Fibroblast of skin of left biceps (primary cell): Measurements from ENCODE around the gene KBTBD3.
"Not testable (repeated sequence)": the region's sequence is repeated elsewhere in the genome, so short reads cannot be mapped to it uniquely, and the experiment has no call there.

Experiments
- DNase-seq, 2 experiments: peaks; one replicate each; pipeline ENCODE4 v3.0.0-alpha.2; 2013; ENCODE audit warnings: low read depth in 2 of 2

The KBTBD3 gene

DNA sequence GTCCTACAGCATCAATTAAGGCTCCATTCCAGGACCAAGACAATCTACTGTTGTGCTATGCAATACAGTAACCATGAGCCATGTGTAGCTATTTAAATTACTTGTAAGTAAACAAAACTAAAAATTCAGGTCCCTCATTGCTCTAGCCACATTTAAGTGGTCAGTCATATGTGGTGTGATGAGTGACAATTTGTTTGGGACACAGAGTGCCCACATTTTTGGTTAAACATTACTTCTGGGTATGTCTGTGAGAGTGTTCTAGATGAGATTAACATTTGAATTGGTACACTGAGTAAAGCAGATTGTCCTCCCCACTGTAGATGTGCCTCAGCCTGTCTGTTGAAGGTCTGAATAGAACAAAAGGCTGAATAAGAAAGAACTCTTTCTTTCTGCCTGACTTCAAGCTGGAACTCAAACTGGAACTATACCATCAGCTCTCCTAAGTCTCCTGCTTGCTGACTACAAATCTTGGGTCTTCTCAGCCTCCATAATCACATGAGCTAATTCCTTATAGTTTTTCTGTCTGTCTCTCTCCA lies 15.8 kb downstream of the KBTBD3 start:
- no peak for DNase-seq

DNA sequence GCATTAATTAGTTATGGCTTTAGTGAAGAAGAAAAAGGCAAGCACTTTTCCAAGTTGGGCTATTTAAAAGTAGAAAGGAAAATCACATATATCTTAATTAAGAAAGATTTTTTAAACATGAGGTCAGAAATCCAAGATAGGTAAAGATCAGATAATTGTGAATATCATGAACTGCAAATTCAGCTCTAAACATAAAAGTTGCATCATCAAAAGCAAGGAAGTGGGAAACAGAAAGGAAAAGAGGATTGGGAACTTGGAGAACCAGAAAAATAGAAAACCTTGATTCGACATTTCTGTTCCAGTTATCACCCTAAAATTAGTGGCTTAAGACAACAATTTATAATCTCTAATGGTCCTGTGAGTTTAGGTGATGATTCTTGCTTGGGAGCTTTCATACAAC lies 17.5 kb downstream of the KBTBD3 start:
- DNase-seq, result no peak

DNA sequence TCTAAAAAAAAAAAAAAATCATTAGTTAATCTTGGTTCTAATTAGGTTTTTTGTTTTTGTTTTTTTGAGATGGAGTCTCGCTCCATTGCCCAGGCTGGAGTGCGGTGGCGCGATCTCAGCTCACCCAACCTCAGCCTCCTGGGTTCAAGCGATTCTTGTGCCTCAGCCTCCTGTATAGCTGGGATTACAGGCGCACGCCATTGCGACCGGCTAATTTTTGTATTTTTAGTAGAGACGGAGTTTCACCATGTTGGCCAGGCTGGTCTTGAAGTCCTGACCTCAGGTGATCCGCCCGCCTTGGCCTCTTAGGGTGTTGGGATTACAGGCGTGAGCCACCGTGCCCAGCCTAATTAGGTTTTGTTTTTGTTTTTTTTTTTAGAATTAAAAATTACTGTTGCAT lies 18.8 kb downstream of the KBTBD3 start:
- DNase-seq, result not testable (repeated sequence)

DNA sequence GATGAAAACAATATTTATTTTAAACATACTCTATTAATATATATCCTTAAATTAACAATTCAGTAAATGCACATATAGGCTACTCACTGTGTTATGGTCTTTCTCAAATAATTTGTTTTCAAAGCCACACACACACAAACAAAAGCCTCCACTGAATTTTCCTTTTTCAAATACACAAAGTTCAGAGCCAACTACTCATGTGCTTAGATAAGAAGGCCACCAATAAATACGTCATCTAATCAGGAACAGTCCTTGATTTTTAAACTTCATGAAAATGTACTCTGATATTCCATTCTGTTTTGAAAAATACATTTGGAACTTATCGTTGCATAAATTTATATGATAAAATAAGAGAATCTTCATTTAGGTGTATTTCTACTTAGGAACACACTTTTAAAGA lies 26.0 kb downstream of the KBTBD3 start:
- DNase-seq, result no peak

DNA sequence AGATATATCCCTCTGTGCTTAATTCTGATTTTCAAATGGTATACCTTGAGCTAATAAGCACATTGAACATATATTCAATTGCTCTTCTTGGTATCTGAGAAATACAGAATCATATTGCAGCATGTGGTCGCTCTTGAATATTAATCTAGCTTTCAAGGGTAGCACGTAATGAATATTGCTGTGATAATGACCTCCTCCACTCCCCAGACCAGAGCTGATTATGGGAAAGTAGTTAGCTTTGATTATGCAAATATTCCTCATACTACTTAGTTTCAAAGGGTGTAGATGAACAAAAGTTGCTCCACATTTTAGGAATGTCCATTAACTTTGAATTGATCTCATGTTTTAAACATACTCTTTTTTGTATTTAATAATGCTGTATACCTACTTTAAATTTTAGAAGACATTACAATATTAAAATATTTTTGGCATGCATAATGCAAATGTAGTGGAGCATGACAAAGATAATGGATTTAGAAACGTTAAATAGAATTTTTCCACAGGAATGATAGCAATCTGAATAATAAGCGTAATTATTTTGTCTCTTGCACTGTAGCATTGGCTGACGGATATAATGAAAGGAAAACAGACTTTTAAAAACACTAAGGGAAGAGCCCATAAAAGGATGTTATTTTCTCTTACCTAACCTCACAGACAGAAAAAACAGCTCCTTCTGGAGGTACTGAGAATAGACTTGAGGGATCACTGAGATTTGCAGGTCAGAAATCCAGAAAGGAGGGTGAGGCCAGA lies 27.2 kb downstream of the KBTBD3 start:
- DNase-seq, result no peak

DNA sequence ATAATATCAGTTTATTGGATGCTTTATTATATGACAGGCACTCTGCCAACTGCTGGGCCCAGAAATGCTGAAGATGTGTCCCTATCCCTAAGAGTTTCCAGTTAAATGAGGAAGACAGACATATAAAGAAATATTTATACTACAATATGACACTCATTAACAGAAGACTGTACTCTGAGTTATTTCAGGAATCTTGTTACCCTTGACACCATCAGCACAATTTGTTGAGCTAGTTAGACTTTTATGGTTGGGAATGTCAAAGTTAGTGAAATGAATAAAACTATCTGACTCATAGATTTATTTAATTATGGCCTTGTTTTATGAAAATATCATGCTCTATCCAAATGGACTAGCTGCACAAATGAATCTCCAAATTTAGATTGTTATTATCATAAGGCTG lies 29.5 kb downstream of the KBTBD3 start:
- no peak for DNase-seq

DNA sequence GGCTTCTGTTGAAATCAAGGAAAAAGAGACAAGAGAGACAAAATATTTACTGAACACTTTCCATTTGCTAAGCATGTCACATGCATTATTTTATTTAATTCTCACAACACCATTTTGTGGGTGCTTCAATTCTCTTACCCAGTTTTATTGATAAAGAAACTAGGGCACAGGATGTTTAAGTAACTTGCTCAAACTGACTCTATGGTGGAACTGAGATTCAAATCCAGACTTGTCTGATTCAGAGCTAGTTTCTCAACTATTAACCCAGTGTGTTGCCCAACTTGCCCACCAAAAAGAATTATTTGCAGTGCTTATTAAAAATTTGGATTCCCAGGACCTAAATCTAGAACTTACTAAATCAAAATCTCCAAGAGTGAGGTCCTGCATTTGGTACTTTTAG lies 33.6 kb downstream of the KBTBD3 start:
- no peak for DNase-seq

DNA sequence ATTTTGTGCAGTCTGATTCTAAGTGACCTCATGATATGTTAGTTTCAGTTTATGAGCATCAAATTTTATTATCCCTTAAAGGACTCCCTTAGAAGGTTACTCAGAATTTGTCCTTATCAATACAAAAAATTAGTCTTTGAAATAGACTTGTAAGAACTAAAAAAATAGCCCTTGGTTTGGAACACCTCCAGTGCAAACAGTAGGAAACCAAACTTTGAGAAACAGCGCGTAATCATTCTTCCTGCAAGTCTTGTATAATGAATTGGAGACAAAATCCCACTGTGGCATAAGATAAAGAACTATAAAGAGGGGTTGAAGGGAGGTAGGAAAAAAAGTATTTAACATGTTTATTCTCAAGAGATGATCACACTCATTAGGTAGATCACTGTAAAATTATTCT lies 44.3 kb downstream of the KBTBD3 start:
- DNase-seq, result no peak

DNA sequence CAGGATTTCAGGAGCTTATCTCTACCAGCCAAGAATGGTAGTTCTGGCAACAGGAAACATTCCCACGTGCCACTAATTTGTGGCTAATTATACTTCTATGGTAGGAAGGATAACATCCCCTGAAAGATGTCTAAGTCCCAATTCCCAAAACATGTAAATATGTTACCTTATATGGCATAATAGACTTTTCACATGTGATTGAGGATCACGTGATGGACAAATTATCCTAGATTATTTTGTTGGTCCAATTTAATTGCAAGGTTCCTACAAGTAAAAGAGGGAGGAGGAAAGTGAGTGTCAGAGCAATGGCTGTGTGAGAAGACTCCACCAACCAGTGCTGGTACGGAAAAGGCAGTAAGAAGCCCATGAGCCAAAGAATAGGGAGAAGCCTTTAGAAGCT lies 45.2 kb downstream of the KBTBD3 start:
- DNase-seq, result no peak

DNA sequence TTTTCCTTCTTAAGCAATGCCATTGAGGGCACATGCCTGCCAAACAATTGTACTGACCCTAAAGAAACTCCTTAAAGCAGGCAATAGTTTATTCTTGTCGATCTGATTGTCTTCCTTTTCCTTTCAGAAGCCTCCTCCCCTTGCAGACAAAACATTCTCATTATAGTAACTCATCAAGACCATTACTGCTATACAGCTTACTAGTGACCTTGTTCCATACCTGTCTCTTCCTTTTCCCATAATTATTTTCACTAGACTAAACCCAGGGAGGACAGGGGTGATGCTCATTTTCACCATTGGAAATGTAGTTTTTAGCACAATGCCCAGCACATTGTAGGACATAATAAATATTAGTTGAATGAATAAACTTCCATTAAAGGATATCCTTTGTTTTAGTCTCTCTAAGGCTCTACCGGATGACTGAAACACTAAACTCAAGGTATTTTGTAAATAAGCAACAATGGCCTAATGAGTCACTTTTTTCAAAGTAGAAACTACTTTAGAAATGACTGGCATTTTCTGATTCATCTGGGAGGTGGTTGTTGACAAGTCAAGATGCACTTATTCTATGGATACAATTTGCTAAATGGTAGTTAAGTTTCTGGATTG lies 45.8 kb downstream of the KBTBD3 start:
- no peak for DNase-seq

DNA sequence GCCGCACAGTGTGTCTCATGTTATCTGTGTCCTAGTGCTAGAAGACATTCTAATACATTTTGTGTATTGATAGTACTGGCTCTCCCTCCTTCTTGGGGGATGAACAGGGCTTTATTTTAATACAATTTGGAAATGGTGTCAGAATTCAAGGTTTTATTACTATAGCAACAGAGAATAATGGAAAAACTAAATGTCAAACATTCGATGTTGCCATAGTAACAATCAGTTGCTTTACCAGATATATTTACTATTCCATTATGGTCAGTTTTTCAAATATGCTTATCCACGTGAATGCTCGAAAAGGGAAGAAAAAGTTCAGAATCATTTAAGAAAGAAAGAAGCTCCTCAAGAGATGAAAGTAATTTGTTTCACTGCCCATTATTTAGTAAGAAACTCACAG lies 46.5 kb downstream of the KBTBD3 start:
- DNase-seq, result no peak

DNA sequence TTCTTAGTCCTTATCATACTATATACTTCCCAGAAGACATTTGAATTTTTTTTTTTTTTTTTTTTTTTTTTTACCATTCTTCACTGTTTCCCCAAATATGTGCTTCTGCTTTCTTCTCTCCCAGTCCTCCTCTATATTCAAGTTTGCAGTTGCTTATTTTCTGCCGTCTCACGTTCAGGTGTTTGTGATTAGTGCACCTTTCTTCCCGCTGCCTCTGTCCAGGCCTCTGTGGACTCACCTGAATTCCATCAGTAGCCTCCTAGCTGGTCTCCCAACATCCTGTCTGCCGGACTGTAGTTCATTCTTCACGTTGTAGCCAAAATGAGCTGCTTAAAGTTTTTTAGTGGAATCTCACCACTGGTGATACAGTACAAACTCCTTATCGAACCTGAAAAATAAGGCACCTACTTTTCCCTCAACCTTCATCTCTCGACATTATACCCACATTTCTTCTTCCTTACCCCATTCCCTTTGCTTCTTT lies 54.3 kb downstream of the KBTBD3 start:
- no peak for DNase-seq

DNA sequence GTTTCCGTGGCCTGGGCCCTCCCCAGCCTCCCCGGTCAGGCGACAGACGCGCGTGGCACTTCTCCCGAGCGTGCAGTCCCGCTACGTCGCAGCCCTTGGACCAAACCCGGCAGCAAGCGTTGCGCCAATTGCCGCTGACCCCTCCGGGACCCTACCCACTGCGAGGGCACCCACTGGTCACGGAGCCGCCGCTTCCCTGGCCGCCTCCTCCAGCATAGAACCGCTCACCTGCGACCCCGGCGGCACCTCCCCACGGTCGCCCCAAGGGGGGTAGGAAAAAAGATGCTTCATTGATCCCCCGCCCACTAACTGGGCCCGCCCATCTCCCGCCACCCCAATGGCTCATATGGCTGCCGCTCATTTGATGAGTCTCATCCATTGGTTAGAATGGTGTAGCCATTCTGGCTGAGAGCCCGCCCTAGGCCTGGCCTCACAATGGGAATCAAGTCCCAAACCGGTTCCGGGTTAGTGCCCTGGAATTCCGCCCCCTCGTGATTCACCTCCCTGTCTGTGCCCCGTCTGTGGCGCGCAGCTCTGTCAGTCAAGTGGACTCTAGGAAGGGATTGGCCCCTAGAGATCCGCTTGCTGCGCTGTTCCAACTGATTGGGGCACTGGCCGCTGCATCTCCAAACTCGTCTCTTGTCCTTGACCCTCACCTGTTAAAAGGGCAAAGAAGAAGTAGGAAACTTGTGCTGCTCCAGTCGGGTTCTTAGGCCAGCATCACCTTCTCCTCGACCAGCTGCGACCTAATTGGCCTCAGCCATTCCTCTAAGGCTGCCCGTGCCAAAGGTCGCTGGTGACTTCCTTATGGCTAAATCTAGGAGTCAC lies 55.0 kb downstream of the KBTBD3 start, which contains the start of gene MSANTD4:
Gene MSANTD4, minus strand, starts transcription at position 274 of the 828 bp plus-strand sequence. CDS start 11,323 bp downstream, outside the sequence.
- peak; percentile 99 for DNase-seq

DNA sequence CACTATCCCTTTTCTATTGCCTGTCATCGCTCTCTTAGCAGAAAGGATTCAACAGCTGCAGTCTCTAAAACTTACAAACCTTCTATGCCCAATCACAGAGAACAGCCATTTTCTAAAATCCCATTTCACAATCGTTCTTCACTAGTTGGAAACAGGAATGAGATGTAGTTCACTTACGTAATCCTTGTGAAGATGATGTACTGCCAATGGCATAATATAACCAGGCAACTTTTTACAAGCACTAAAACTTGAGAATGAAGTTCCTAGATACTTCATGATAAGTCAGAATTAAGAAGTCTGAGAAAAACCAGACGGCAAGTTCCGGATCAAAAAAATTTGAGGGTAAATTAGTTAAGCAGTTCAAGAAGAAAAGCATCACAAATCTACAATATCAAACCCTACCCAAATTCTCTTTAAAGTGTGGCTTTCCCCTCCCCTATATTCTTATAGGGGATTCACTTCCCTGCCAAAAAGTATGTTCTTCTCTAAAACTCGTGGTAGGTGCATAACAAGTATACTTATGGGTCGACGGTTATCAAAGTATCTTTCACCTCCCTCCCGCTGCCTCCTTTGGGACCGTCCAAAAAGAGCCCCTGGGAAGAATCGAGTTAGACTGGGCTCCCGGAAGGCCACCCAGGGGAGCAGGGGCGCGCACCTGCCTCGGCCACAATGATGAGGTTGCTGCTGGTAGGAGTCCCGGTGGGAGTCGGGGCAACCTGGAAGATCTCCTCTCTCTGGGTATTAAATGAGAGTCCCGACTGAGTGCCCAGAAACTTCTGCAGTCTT lies 55.8 kb downstream of the KBTBD3 start:
- peak; percentile 4 to 8 for DNase-seq

DNA sequence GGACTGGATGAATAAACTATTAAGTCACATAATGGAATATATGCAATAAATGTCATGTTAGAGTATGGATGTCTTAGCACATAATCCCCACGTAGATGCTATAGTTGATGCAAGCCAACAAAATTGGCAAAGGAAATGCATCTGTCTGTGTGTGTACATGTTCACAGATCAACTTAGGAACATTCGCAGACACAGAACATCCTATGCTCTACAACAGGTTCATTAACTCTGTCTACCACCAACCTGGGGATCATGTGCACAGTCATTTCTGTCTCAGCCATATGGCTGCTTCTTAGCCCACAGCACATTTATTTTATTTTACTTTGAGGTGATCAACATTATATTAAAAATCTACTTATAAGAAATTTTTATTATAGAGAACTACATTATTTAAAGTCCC lies 60.1 kb downstream of the KBTBD3 start:
- DNase-seq, result no peak

DNA sequence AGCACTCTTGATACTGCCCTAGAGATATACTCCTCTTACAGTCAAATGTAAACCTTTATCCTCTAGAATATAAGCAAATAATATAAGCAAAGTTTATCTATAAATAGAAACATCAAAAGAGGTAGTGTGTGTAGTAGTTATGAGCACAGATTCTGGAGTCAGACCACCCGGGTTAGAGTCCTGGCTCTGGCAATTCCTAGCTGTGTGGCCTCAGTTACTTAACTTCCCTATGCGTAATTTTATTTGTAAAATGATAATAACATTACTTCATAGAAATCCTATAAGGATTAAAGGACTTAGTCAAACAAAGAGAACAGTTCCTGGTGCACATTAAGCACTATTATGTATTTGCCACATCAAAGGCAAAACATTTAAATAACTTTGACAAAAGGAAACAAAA lies 62.1 kb downstream of the KBTBD3 start:
- DNase-seq, result no peak

DNA sequence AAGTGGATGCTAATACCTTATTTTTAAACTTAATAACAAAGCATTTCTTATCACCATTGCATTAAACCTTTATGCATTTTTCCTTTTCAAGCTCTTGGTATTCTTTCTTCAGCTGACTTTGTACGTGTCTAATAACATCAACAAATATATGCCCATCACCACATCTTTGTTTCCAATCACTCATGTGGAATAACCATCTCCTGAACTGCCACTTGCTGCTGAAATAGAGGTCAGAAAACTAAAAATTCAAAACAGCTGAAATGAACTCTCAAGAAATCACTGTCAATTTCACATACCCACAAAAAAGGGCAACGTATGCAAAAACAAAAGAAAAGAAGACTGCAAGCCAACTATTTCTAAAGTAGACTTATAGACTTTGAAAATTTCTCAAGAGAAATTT lies 62.5 kb downstream of the KBTBD3 start:
- DNase-seq, result no peak

DNA sequence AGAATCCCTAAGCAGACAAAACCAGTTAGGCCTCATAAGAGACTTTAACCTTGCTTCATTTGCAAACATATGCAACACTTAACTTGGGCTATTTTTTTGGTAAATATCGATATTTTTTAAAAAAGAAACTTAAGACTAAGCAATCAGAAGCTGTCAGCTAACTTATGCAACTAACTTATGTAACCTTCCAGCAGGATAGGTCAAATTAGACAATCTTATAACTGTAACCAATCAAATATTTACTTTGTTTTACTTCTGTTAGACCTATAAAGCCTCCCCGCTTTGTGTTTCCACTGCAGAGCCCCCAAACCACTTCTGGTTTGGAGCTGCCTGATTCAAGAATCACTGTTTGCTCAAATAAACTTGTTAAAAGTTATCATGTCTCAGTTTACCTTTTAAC lies 63.1 kb downstream of the KBTBD3 start:
- no peak for DNase-seq

DNA sequence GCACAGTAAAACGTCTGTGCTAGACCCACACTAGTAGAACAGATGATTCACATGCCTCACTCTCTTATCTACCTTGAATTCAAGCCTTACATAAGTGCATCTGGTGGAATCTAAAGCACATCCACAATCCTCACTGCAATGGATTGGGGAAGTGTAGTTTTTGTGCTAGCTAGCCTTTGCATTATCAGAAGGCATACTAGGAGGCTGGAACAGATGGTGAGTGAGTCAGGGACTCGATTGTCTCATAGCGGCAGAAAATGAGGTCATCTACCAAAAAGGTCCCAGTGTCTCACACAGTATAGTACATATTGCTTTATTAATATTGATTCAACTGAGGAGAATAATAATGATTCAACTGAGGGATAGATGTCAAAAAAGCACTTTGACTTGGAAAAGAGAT lies 64.4 kb downstream of the KBTBD3 start:
- DNase-seq, result peak; percentile 12 to 14

DNA sequence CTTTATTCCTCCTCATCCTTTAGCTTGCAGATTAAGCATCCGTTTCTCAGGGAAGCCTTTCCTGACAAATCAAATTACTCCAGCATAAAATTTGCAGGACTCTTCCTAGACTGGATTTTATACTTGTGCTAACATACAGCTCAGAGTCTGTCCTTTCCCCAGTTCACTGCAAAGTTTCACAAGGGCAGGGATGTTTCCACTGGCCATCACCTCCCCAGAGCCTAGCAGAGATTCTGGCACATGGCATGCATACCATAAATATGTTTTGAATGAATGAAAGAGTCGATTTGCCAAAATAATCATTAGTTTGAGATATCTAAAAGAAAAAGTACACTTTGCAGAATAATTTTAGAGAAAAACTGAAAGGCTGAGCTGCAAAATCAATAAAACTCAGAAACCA lies 65.7 kb downstream of the KBTBD3 start:
- DNase-seq, result no peak

DNA sequence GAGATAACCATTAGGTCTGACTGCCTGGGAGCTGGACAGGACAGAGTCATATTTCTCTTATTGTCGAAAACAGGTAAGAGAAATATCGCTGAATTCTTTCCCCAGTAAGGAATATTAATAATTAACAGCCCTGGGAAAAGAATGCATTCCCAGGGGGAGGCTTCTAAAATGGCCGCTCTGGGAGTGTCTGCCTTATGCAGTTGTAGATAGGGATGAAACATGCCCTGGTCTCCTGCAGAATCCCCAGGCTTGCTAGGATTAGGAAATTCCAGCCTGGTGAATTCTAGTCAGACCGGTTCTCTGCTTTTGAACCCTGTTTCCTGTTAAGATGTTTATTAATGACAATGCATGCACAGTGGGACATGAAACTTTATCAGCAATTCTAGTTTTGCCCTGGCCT lies 74.1 kb downstream of the KBTBD3 start:
- not testable (repeated sequence) for DNase-seq
